ENCODE results near the gene ABHD8. TPM values are rescaled to one million over a fixed set of nuclear protein-coding genes. Genes with fewer than 3 reads are reported as not detected.

Gene ABHD8
- total and polyA plus RNA-seq, 2 of the 13 experiments (the other 11 are each of a cell fraction or from before 2014, with no cell fraction given) = 6.3 to 7.2 TPM

DNA sequence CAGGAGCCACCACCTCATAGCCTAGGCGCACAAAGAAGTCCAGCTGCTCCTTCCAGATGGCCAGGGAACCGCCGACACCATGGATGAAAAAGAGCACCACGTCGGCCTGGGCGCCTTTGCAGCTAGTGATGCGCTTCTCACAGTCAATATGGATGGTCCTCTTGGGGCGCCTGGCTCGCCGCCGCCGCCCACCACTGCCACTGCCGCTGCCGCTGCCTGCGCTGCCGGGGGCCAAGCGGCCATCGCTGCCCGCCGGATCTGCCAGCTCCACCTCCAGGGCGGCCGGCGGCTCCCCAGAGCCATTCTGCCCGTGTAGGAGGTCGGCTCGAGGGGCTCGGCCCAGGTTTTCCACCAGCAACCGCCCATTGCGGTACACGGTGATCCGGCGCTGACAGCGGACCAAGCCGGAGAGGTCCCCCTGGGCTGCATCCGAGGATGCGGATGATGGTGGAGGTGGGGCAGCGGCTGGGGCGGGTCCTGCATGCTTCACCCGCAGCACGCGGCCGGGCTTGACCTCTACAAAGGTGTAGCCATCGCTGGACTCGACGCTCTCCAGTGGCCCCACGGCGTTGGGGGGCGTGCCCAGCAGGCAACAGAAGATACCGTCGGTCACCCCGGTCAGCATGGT is 2.1 kb downstream of the ABHD8 start:
- 93% methylated on average over 19 of the region's 51 CpGs for WGBS (ENCODE audit: low lambda C conversion rate)
- Histone ChIP-seq H3K79me2 (ENCODE audit: insufficient read depth, low read length) (no peaks in the 10 kb centered on the region), H3K4me1 (ENCODE audit: insufficient read depth, low read length) (peaks cover 29% of the 10 kb centered on the region), H2AFZ (ENCODE audit: low read length) (no peak overlapping the region), H3K27ac (ENCODE audit: extremely low read length, insufficient read depth, low read length) (no peak overlapping the region), H3K4me2 (ENCODE audit: low read depth, low read length) (no peak overlapping the region), H3K27me3 (ENCODE audit: control insufficient read depth in 1 of 2, insufficient read depth in 2 of 2, low read length in 2 of 2) (no peaks in the 10 kb centered on the region), H4K20me1 (ENCODE audit: insufficient read depth, low read length) (no peaks in the 10 kb centered on the region), H3K9ac (ENCODE audit: insufficient read depth, low read depth, low read length) (no peak overlapping the region), H3K9me3 (ENCODE audit: low read length) (peaks cover 5% of the 10 kb centered on the region), H3K36me3 (replicated peaks in 1 of 2; ENCODE audit: control insufficient read depth in 1 of 2, insufficient read depth in 2 of 2, low read length in 2 of 2) (peaks cover 0 to 6% of the 10 kb centered on the region in 2 experiments; a peak in 1 of 5 replicates), H3K4me3 (replicated peaks in 1 of 3; ENCODE audit: insufficient read depth in 1 of 3, low read depth in 2 of 3, low read length in 3 of 3) (no peak overlapping the region)
- ChIA-PET POLR2A (no interaction called here), CTCF (ENCODE audit: low intra/inter-chr PET ratio, low total read pairs) (no interaction called here)
- intact Hi-C loops (cut with micrococcal nuclease; ENCODE audit: unreplicated experiment) = no loop called here
- TF ChIP-seq HDAC1 (CRISPR knock-in tag; IDR thresholded peaks at IDR 0.05) (no peak), AGO2 (optimal IDR thresholded peaks at IDR 0.05; ENCODE audit: low read depth, low read length) (peak; percentile 29), ZNF430 (CRISPR knock-in tag; IDR thresholded peaks at IDR 0.05) (no peak), ZFP36L2 (CRISPR knock-in tag; IDR thresholded peaks at IDR 0.05) (no peak), GATAD1 (CRISPR knock-in tag; IDR thresholded peaks at IDR 0.05) (no peak)
- BruUV-seq (replicated peaks) = no TSS peak
- no peak for ATAC-seq
- in situ Hi-C loops (cut with HindIII; ENCODE audit: extremely low pct_ligation_motif_present, low pct_unique_long_range_greater_than_20kb) = no loop called here
- no peak for FAIRE-seq
- DNase-seq (ENCODE audit: low spot score) = no peak

- CTCF ChIA-PET (ENCODE audit: low intra/inter-chr PET ratio, low total read pairs) = no interaction called here
- Histone ChIP-seq H3K4me3 (replicated peaks in 1 of 3; ENCODE audit: insufficient read depth in 1 of 3, low read depth in 2 of 3, low read length in 3 of 3) (no peak overlapping the region), H3K4me1 (ENCODE audit: insufficient read depth, low read length) (peaks cover 2% of the 10 kb centered on the region), H2AFZ (ENCODE audit: low read length) (no peak overlapping the region), H3K9ac (ENCODE audit: insufficient read depth, low read depth, low read length) (no peak overlapping the region), H3K79me2 (ENCODE audit: insufficient read depth, low read length) (no peaks in the 10 kb centered on the region), H3K27ac (ENCODE audit: extremely low read length, insufficient read depth, low read length) (no peak overlapping the region), H3K4me2 (ENCODE audit: low read depth, low read length) (no peak overlapping the region), H3K27me3 (ENCODE audit: control insufficient read depth in 1 of 2, insufficient read depth in 2 of 2, low read length in 2 of 2) (no peaks in the 10 kb centered on the region), H4K20me1 (ENCODE audit: insufficient read depth, low read length) (no peaks in the 10 kb centered on the region), H3K36me3 (replicated peaks in 1 of 2; ENCODE audit: control insufficient read depth in 1 of 2, insufficient read depth in 2 of 2, low read length in 2 of 2) (peaks cover 0 to 6% of the 10 kb centered on the region in 2 experiments; a peak in 1 of 5 replicates), H3K9me3 (ENCODE audit: low read length) (peaks cover 5% of the 10 kb centered on the region)
- DNase-seq (ENCODE audit: low spot score) (no peak), ATAC-seq (no peak), FAIRE-seq (no peak)
- BruUV-seq (replicated peaks) = no TSS peak
- 95% methylated on average over 6 of the region's 6 CpGs for WGBS (ENCODE audit: low lambda C conversion rate)
- in situ Hi-C loops (cut with HindIII; ENCODE audit: extremely low pct_ligation_motif_present, low pct_unique_long_range_greater_than_20kb) = no loop called here
- intact Hi-C loops (cut with micrococcal nuclease; ENCODE audit: unreplicated experiment) = no loop called here
- POLR2A ChIA-PET = no interaction called here
- TF ChIP-seq EHMT2 (IDR thresholded peaks at IDR 0.05; ENCODE audit: borderline replicate concordance, low read depth, low read length) (no peak), ZSCAN20 (CRISPR knock-in tag; IDR thresholded peaks at IDR 0.05; ENCODE audit: borderline replicate concordance) (no peak), SNAPC4 (CRISPR knock-in tag; IDR thresholded peaks at IDR 0.05) (no peak), CHD4 (IDR thresholded peaks at IDR 0.05; ENCODE audit: borderline replicate concordance, low read length) (no peak), ZNF567 (CRISPR knock-in tag; IDR thresholded peaks at IDR 0.05; ENCODE audit: borderline replicate concordance) (no peak), ZKSCAN5 (CRISPR knock-in tag; IDR thresholded peaks at IDR 0.05) (no peak), ZNF614 (CRISPR knock-in tag; IDR thresholded peaks at IDR 0.05; ENCODE audit: borderline replicate concordance) (no peak), ZNF296 (CRISPR knock-in tag; conservative IDR thresholded peaks at IDR 0.05) (no peak), HHEX (CRISPR knock-in tag; IDR thresholded peaks at IDR 0.05) (no peak), SYNCRIP (IDR thresholded peaks at IDR 0.05; ENCODE audit: insufficient read depth, low read depth, low read length) (no peak), TSC22D2 (CRISPR knock-in tag; IDR thresholded peaks at IDR 0.05; ENCODE audit: borderline replicate concordance) (no peak)
These were observed 6.2 kb downstream of the ABHD8 start for GRCh38 chr19:17296976-17297375.
